Activated naive CD4-positive, alpha-beta T cell treated with anti-CD3 and anti-CD28 coated beads, Interleukin-2, amount 10 ng/mL, durations not matched to agents 5 hours and 36 hours (primary cell): ENCODE results near the gene PLCD1. TPM values are rescaled to one million over a fixed set of nuclear protein-coding genes. Genes with fewer than 3 reads are reported as not detected.
A peak's percentile ranks its signal among the peaks of the same experiment; 100 is the strongest.

Experiments
- microRNA-seq: library from miRNA; unstranded; fragments of <30 nt; microRNA quantifications from one replicate; pipeline ENCODE4 v1.2.0, GENCODE V29; 2022; ENCODE audit warnings: borderline microRNAs expressed, borderline replicate concordance
- total RNA-seq, 2 experiments: library from RNA; stranded (reverse); gene quantifications; one replicate each; pipeline ENCODE4 v1.2.3, GENCODE V29; 2021

PLCD1 gene
- total RNA-seq, result 10 to 100 TPM; 26.3 to 27.3 TPM

DNA sequence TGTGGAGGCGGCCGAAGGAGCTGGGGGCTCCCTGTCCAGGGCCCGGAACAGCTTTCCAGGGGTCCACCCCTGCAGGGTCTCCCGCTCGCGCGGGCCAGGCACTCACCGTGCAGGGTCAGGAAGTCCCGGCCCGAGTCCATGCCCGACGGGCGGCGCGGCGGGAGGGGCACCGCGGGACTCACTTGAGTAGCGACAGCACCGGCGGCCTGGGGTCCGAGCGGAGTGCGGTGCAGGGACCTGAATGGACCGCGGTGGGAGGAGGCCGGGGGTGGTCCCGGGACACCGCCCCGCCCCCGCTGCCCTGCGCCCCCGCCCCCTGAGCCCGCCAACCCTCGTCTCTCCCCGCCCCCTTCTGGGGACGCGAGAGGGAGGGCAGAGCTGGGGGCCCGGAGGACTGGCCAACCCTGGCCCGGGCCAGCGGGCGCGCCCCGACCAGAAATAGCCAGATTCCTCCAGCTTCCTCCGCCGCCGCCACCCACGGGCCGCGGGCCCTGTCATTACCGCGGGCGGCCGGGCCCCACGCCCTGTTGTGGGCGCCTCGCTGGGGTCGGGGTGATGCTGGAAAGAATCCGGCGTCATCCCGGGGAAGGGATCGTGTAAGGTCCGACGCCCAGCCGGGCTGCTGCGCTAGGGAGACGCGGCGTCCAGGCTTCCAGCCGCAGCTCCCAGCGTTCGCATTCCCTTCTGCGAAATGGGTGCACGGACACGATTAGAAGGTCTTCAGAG lies at the start of gene PLCD1:
PLCD1 (minus strand) TSS at position 243 of the 726 bp plus-strand sequence; CDS start at position 140, 103 bp downstream.

GRCh38 chr3:38039101-38039898 lies 9.9 kb upstream of the PLCD1 start, which contains the start of gene DLEC1:
DLEC1 (plus strand) TSS chr3:38039208; CDS start chr3:38039226, 18 bp downstream.

GRCh38 chr3:37990527-37990926 lies 38.9 kb downstream of the PLCD1 start, which contains the start of gene VILL:
VILL (plus strand) TSS chr3:37990786; CDS start chr3:37993673, 2,887 bp downstream.

Small RNA genes lying within 50 kb of the gene (microRNA-seq; reads per million reads assigned to microRNA genes)
- gene MIR26A1, result 4.6 reads per million, percentile 28 among the genes with 10 or more reads in this experiment

Other genes with a start within 250 kb of the PLCD1 start
- gene CTDSPL, start 167.8 kb downstream of the PLCD1 start, total RNA-seq, result 1 to 10 TPM; 3.3 to 3.5 TPM
- gene VILL, start 38.9 kb downstream of the PLCD1 start, total RNA-seq, result 10 to 100 TPM; 24.1 to 27.3 TPM
- gene DLEC1, start 9.6 kb upstream of the PLCD1 start, total RNA-seq, result 1 to 10 TPM; 5.1 to 5.6 TPM
- 10 to 100 TPM; 81.0 to 84.2 TPM for gene ACAA1, start 107.5 kb upstream of the PLCD1 start, total RNA-seq
- 10 to 100 TPM; 57.1 to 61.2 TPM for gene MYD88, start 109.0 kb upstream of the PLCD1 start, total RNA-seq
- gene OXSR1, start 135.9 kb upstream of the PLCD1 start, total RNA-seq, result 10 to 100 TPM; 54.4 to 54.5 TPM
- under 1 TPM; 0.50 to 0.67 TPM for gene SLC22A13, start 236.2 kb upstream of the PLCD1 start, total RNA-seq